Midbrain (tissue), 1 donor: ENCODE data around the gene NECAB2.

ENCODE experiments used
- DNase-seq: peaks from one replicate; lab custom pipeline; 2025; lab: John Stamatoyannopoulos, UW

NECAB2 gene

DNA sequence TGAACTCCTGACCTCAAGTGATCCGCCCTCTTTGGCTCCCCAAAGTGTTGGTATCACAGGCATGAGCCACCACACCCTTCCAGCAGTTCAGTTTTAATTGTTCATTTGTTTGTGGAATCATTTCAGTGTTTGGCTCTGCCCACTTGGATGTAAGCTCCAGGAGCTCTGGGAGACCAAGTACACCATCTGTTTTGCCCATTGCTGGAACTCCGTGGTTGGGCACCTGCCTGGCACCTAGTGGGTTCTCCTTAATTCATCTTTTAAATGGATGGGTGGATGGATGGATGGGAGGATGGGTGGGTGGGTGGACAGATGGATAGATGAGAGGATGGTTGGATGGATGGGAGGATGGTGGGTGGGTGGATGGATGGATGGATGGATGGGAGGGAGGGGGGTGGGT, 953 bp upstream of the NECAB2 start:
- DNase-seq, result no peak

DNA sequence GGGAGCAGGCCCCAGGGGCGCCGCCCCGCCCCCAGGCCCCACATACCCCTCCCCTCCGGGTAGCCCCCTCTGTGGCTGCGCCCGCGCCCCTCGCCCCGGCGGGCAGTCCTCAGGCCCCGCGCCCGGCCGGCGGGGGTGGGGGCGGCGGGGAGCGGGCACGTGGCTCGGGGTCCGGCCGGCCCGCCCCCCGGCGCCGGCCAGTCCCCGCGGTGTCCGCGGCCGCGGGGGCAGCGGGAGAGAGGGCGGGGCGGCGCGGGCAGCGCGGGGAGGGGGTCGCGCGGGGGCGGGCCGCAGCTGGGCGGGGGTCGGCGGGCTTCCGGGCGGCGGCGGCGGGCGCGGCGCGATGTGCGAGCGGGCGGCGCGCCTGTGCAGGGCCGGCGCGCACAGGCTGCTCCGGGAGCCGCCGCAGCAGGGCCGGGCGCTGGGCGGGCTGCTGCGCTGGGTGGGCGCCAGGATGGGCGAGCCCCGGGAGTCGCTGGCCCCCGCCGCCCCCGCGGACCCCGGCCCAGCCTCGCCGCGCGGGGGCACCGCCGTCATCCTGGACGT, 335 bp downstream of the NECAB2 start:
- no peak for DNase-seq

DNA sequence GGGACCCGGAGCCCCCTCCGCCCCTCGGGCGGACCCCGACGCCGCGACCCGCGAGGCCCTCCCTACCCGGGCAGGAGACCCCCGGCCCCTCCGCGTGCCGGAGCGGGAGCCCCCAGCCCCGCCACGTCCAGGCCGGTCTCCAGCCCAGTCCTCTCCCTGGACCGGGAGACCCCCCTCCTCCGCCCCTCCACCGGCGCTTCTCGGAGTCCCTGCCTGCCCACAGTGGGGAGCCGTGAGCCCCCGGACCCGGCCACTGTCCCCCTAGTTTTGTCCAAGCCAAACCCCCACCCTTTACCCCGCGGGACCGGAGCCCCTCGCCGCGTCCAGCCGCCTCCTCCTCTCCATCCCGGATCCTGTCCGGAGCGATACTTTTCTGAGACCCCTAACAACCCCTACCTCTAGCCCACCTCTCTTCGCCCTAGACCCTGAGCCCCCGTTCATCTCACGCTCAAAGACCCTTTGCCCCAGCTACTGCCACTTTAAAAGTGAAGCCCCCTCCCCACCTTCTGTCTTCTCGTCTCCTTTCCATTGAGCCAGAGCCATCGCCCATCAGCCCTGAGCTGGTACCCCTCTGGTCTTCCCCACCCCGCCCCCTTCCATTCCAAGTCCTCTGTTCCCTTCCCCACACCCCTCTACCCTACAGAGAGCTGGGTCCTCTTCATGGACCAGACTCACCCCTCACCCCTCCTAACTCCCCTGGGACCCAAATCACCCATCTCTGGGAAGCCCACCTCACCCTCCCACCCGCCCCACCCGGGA, 1.0 kb downstream of the NECAB2 start:
- no peak for DNase-seq

DNA sequence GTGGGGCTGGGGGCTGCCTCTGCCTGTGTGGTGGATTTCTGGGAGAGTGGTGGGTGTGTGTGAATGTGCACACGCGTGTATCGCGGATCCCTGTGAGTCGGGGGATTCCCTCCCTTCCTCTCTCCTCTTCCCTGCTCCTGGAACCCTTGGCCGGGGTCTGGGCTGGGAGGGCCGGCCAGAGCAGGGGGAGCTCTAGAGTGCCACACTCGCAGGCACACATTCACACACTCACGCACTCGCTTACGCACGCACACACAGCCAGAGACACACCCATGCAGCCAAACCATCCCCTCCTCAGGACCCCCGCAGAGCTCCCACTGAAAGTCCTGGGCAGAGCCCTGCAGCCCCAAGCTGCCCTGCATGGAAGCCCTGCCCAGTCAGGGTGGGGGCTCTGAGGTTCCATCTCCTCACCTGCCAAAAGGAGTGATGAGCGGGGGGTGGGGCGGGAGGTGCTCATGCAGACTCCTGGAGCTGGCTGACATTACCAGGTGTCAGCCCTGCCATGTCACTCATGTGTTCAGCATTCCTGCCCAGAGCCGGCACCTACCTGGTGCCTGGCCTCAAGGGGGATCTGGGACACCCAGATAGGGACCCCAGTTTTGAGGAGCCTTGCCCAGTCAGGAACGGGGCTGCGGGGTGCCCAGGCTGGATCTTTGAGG, 1.9 kb downstream of the NECAB2 start:
- DNase-seq, result no peak

DNA sequence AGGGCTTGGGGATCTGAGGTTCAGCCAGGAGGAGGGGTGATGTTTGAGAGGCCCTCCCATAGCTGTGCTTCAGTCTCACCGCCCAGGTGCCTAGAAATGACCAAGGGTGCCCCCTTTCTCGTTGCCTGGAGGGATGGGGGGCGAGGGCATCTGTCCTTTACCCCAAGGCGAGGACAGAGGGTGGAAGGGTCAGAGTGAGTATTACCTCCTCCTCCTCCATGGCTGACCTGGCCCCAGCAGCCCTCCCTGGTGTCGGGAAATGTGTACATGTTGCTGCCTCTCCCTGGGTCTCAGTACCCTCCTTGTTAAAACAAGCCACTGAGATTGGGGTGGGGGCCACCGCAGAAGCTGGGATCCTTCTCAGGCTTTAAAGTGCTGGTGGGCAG, 2.4 kb downstream of the NECAB2 start:
- DNase-seq, result no peak

DNA sequence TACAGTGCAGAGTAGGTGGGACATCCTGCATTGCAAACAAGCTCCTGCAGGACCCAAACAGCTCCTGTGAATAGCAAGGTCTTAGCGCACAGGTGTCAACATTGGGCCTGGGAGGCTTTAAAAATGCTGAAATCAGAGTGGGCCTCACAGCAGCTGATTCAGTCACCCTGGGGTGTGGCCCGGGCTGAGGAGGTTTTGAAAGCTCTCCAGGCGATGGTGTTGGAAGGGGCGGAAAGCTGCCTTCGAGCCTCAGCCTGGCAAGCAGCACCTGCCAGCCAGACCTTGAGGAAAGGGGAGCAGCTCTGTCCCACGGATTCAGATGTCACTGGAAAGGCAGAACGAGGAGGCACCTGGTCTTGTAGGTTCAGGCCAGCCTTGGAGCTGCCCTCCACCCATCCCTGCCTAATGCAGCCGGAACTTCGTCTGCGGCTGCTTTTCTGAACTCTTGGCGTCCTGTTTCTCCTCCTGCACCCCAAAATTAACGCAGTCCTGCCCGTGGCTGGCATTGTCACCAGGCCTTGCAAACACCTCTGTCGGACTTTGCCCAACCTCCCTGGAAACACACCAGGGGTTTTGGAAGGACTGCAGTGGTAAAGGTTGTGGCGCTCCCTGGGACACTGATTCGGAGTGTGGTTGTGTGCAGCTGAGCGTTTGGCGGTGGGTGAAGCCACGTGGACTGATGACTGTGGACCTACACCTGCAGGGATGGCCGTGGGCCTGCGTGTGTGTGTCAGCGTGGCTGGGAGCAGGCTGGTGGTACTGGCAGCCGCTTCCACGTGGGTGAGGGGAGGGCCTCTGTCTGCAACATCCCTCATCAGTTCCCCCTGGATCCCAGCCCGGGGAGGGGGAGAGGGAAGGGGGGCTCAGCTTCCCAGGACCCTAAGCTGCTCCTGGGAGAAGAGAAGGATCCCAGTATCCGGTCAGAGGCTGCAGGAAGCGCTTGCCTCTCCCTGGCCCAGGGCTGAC, 3.4 kb downstream of the NECAB2 start:
- DNase-seq, result no peak

DNA sequence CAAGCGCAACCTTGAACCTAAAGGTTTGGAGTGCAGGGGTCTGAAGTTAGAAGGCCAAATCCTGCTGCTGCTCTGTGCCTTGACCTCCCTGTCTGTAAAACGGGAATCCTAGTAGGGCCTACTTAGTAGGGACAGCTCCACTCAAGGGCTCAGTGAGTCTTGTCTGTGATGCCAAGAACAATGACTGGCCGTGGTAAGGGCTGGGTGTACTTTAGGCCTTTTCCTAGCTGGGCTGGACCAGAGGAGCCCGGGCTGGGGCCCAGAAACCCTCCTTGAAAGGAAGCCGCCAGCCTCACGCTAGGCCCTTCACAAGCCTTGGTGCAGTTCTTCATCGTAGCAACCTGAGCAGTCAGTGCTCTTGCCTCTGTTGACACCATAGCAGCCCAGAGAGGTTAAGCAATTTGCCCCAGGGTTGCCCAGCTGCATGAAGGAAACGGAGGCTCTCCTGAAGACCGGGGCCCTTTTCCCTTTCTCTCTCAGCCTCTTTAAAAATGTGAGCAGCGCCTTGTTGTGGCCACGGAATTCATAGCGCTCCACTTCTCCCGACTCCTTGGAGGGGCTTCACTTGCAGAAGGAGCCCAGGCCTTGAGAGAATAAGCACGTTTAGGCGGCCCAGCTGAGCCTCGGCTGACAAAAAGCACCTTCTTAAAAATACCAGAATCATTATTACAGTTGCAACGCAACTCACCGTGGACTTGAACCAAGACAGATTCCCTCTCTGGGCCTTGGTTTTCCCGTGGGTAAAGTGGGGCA, 4.4 kb downstream of the NECAB2 start:
- DNase-seq, result no peak

DNA sequence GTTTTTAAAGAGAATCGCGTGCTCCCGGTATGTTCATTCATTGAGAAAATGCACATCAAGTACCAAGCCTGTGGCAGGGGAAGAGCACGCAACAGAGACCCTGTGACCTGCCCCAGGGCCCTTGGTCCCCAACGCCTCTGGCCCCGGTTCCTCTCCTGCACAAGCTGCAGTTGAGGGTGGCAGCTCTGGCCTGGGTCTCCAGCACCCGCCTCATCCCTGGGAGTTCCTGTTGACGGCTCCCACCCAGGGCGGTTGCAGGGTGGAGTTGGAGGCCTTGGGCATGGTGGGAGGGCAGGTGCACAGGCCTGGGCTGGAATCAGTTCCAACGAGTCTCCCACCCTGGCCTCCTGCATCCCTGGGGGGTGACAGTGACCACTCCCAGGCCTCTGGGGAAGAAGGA, 5.0 kb downstream of the NECAB2 start:
- no peak for DNase-seq

DNA sequence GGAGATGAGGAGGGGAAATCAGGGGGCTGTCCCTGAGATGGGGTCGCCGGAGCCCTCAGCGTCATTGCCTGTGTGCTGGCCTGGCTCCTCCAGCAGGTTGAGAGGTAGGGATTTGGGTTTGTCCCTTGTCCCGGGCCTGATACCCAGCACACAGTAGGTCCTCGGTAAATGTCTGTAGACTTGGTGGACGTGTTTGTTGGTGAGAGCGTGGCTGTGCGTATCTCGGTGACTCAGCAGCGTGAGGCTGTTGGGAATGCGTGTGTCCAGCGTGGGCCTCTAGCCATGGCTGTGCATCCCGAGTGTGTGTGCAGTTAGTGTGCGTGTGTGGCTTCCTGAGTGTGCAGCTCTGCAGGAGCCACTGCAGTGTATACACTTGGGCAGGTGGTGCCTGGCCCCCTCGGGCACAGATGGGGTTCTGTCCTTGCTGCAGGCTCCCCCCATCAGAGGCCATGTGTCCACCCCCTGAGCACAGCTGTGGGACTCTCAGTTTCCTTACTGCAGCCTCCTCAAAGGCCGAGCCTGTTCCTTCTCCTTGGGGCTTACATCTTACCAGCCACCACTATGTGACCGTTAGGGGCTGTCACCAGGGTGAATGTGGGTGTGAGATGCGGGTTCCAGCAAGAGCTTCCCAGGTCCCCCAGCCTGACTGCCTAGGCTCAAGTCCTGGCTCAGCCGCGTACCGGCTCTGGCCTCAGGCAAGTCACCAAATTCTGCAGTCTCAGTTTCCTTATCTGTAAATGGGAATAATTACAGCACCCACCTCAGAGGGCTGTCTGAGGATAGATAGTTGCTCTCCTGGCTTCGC, 5.7 kb downstream of the NECAB2 start:
- DNase-seq, result no peak

DNA sequence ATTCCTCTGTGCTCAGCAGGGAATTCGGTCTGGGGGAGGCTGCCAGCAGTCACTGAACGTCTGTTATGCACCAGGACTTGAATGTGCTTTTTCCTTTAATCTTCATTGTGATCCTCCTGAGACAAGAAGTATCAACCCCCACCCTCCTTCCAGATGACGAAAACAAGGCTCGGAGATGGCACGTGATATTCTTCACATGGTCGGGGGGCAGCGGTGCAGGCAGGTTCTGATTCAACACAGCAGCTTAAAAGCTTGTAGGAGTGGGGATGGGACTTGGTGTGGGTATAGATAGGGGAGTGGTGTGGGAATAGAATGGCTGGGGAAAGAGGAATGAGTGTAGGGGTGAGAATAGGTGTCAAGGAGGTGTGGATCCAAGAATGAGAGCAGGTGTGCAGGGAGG, 6.4 kb downstream of the NECAB2 start:
- DNase-seq, result no peak

DNA sequence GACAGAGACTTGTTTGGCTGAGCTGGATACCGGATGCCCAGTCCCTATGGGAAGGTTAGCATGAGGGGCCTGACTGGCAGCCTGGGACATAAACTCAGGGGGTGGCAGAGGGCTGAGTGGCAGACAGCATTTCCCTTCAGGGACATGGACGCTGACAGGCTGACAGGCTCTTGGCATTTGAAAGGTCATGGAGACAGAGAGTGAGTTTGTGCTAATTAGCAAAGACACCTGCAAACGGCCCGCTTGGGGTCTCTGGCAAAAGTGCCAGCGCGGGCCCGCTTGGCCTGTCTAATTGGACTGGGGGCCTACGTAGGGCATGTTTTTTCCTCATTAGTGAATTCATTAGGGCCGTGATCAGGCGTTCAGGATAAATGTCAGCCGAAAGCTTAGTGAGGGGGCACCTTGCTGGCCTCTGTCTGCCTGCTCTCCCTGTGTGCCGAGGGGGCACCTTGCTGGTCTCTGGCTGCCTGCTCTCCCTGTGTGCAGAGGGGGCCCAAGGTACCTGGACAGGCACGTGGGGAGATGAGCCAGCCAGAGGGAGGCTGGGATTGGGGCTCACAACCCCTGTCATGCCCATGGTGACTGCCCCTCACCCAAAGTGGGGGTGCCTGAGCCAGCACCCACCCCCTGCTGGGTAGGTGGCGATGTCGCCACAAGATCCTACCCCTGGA, 7.7 kb downstream of the NECAB2 start:
- DNase-seq, result no peak

DNA sequence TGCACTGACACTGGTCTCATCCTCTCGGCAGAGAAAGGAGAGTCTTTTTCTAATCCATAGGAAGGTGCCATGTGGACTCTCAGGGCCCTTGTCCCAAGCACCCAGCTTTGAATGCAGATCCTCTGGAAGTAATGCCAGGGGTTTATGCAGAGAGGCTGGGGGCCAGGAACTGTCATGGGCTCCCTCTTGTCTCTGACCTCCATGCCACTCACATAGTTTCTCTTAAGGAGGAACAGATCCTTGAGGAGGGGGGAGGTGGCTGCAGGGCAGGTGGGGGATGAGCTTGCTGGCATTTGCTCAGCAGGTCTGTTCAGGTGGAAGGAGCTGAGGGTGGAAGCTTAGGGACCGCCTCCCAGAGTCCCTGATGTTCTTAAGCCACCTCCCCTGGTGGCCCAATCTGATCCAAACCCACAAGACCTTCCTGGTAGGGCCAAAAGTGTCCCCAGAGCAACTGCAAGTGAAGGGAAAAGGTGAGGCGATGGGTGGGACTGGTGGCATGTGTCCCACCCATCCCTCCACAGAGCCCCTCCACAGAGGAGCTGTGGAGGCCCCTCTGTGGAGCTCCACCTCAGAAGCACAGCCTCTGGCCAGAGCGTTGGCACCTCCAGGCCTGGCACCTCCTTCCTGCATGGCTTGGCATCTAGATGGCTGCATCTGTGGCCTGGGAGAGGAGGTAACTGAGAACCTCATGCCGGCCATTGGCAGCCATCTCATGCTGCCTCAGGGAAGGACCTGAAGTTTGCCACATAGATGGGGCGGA, 9.2 kb downstream of the NECAB2 start:
- no peak for DNase-seq

DNA sequence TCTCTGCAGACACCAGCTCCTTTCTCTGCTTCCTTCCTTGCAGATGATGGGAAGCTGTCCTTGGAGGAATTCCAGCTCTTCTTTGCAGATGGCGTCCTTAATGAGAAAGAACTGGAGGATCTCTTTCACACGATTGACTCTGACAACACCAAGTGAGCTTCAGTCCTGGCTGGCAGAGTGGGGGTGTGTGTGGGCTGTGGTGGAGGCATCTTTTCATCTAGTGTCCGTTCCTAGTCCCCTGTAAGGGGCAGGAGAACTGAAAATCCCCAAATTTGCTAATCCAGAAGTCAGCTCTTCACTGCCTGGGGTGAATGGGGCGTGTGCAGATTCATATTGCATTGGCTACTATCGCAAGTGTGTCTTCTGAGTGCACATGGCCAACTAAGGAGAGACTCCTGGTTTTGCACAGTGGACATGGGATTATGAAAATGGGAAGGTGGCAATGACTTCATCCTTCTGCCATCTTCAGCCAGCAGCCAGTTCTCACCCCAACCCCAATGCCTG, 10.4 kb downstream of the NECAB2 start:
- no peak for DNase-seq

DNA sequence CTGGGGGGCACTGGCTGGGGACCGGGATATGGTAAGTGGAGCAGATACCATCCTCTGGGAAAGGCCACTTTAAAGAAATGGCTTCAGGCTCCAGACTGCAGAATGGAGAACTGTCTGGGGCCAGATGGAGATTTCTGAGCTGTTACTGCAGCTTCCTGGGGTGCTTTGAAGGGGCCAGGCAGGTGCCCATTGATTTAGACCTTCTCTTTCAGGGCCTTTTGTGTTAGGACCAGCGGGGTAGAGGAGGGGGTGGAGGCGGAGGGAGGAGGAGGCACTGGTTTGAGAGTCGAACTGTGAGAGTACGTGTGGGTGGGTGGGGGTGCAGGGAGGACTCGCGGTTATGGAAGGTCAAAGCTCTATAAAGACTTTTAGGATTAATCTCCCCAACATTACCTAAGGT, 11.4 kb downstream of the NECAB2 start:
- no peak for DNase-seq

DNA sequence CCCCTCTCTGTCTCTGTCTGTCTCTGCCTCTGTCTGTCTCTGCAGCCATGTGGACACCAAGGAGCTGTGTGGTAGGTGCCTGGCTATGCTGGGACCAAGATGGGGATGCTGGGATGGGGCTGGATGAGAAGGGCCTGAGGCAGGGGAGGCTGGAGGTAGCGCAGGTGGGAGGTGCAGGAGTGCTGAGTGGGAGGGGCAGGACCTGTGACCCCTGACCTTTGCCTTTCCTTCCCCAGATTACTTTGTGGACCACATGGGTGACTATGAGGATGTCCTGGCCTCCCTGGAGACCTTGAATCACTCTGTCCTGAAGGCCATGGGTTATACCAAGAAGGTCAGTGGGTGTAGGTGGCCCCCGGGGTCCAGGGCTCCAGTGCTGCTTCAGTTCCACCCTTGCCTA, 12.8 kb downstream of the NECAB2 start:
- DNase-seq, result no peak

DNA sequence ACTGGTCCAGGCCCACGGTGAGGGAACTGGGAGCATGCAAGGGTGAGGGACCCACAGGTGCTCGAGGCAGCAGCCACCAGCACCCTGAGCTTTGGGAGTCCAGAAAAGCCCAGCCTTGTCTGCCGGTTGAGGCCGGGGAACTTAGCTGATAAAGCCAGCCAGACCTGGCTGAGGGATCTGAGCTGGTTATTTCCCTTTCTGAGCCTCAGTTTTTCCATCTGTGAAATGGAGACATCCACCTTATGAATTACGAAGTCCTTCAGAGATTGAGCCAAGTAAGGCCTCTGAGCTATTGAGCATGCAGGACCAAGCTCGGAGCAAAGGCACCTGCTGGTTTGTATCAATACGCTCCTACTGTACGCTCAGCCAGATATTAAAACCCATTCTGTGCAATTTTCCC, 13.8 kb downstream of the NECAB2 start:
- no peak for DNase-seq

DNA sequence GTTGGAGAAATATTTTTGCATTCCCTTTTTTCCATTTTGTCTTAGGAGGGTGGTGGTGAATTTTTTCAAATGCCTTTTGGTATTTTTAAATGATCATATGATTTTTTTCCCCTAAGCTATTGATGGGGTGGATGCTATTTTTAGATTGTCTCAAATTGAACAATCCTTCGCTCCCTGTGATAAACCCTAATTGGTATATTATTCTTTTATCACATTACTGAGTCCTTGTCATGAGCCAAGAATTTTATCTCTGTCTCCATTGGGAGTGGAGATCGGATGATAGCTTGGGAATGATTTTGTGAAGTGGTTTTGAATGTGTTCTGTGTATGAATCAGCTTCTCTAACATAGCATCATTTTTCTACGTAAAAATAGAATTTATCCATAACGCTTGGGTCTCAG, 15.4 kb downstream of the NECAB2 start:
- no peak for DNase-seq

DNA sequence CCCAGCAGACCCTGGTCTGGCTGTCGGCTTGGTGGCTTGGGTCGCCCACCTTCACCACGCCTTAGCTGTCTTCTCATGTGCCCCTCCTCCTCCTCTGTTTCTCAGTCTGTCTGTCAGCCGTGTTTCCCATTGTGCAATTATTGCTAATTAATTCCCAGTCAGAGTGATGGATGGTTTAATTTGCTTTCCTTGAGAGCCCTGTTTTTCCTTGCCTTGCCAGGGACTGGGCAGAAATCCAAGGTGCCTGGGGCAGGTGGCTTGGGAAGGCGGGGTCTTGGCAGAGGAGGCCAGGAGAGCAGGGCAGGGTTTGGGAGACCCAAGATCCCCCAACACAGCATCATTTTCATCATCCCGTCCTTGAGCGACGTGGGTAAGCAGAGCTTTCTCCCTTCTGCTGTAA, 21.3 kb downstream of the NECAB2 start:
- DNase-seq, result no peak

DNA sequence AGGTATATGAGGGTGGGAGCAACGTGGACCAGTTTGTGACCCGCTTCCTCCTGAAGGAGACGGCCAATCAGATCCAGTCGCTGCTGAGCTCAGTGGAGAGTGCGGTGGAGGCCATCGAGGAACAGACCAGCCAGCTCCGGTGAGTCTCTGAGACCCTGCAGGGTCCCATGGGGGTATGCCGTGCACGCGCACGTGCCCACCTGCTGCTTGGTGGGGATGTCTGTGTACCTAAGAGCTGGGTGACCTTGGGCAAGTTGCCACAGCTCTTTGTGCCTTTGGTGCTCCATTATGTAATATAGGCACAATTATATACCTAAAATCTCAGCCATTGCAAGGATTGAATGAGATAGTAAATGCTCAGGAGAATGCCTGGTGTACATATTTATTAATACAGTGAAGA, 22.4 kb downstream of the NECAB2 start:
- no peak for DNase-seq
